GM12801 (cell line): ENCODE results near the gene EMC6.

Experiments used
- TF ChIP-seq, protein P1 (sequence below): IDR thresholded peaks from one replicate; pipeline ENCODE4 v1.5.1; 2011; ENCODE audit warnings: control low read depth; ENCODE audit not compliant: insufficient read length; ENCODE audit errors: extremely low read depth

The EMC6 gene

DNA sequence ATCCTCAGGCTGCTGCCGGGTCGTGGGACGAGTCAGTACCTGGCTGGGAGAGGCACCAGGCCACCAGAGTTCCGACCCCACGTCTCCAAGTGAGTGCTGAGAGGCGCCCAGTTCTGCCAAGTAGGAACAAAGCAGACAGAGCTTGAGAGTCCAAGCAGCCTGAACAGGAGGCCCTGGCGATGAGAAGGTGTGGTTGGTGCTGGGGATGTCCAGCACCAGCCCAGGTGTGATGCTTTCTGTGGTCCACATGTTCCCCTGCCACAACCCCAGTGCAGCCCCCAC is 11.1 kb upstream of the EMC6 start:
- TF ChIP-seq, protein P1, sequence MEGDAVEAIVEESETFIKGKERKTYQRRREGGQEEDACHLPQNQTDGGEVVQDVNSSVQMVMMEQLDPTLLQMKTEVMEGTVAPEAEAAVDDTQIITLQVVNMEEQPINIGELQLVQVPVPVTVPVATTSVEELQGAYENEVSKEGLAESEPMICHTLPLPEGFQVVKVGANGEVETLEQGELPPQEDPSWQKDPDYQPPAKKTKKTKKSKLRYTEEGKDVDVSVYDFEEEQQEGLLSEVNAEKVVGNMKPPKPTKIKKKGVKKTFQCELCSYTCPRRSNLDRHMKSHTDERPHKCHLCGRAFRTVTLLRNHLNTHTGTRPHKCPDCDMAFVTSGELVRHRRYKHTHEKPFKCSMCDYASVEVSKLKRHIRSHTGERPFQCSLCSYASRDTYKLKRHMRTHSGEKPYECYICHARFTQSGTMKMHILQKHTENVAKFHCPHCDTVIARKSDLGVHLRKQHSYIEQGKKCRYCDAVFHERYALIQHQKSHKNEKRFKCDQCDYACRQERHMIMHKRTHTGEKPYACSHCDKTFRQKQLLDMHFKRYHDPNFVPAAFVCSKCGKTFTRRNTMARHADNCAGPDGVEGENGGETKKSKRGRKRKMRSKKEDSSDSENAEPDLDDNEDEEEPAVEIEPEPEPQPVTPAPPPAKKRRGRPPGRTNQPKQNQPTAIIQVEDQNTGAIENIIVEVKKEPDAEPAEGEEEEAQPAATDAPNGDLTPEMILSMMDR, result no peak

DNA sequence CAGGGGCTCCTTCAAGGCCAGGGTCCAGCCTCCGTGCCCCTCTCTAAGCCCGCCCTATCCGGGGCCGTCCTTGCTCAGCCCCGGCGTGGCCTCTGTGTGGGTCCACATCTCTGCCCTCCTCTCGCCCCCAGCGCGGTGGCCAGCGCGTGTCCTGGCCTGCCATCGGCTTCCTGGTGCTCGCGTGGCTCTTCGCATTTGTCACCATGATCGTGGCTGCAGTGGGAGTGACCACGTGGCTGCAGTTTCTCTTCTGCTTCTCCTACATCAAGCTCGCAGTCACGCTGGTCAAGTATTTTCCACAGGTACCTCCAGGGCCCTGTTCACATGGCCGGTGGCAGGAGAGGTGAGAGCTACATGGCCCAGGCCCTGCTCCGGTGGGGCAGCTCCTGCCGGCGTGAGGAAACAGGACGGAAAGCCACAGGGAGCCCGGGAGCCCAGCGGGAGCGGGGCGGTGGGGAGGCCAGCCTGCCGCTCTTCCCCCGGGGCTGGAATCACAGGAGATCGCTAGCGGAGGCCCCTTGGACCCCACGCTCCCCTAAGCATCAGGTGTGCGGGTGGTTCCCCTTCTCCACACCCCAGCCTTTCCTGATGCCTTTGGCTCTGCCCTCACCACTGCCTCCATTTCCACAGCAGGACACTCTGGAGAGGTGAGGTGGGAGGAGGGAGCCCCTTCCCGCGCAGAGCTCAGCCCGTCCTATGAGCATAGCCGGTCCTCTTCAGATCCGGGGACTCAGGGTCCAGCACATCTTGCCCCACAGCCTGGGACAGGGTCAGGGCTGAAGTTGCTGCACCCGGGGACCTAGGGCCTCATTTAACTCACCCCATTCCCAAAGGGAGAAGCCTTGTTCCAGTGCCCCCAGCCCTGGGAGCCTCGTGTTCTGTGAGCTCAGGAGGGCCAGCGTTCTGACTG is 10.5 kb upstream of the EMC6 start:
- TF ChIP-seq, protein P1, result no peak

DNA sequence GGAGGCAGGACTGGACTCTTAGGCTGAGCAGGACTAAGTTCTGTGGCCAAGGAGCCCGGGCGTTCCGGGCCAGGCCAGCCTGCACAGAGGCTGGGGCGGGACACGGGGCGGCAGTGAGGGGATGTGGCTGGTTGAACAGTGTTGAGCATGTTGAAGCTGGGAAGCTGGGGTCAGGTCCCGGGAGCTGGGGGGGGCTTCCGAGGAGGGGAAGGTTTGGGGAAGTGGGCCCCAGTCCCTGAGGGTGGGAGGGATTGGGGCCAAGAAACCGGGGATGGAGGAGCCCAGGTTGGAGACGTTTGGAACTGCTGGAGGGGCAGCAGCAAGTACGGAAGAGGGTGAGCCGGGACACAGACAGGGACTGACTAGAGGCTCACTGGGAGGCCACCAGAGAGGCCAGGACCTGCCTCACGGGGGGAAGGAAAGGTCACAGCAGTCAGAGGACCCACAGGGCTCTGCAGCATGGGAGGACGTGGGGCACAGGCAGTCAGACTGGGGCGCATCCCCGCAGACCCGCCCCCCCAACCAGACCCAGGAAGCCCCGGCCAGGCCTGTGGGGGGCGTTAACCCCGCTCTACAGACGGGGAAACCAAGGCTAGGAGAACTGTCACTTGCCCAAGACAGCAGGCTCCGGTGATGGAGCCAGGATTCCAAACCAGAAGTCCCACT is 9.7 kb upstream of the EMC6 start:
- TF ChIP-seq, protein P1, result no peak

DNA sequence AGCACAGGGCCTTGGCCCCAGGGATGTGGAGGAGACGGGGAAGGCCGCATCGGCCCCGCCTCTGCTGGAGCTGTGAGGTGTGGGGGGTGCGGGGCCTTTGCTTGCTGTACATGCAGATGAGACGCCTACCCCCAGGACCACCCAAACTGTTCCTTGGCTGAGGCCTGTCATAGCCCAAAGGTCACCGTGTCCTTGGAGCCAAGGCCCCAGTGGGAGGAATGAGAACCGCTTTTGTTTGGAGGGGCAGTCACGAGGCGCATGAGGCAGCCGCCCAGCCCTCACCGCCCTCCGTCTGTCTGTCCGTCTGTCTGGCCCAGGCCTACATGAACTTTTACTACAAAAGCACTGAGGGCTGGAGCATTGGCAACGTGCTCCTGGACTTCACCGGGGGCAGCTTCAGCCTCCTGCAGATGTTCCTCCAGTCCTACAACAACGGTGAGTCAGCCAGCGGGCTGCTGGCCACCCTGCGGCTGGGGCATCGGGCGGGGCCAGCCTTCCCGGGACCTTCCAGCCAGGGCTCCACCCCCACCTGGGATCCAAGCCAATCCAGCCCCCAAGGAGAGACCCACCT is 9.0 kb upstream of the EMC6 start:
- TF ChIP-seq, protein P1, result no peak

DNA sequence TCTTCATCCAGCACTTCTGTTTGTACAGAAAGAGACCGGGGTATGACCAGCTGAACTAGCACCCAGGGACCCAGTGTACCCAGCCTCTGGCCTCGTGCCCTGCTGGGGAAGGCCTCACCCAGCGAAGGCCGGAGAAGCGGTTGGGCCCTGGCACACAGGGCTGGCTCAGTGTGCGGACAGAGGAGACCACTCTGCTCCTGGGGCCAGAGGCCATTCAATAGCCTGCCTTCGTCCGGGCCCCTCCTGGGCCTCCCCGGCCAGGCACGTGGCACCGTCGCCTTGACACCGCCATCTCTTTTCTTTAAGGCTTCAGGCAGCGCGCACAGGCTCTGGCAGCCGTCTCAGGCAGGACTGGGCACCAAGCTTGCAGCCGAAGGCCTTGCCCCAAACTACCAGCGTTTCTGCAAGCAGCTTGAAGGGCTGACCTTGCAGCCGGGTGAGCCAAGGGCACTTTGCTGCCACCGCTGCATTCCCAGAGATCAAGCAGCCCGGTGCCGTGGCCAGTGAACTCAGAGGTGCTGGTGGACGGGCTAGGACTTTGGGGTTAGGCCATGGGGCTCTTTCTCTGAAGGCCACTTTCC is 8.2 kb upstream of the EMC6 start:
- TF ChIP-seq, protein P1, result no peak

DNA sequence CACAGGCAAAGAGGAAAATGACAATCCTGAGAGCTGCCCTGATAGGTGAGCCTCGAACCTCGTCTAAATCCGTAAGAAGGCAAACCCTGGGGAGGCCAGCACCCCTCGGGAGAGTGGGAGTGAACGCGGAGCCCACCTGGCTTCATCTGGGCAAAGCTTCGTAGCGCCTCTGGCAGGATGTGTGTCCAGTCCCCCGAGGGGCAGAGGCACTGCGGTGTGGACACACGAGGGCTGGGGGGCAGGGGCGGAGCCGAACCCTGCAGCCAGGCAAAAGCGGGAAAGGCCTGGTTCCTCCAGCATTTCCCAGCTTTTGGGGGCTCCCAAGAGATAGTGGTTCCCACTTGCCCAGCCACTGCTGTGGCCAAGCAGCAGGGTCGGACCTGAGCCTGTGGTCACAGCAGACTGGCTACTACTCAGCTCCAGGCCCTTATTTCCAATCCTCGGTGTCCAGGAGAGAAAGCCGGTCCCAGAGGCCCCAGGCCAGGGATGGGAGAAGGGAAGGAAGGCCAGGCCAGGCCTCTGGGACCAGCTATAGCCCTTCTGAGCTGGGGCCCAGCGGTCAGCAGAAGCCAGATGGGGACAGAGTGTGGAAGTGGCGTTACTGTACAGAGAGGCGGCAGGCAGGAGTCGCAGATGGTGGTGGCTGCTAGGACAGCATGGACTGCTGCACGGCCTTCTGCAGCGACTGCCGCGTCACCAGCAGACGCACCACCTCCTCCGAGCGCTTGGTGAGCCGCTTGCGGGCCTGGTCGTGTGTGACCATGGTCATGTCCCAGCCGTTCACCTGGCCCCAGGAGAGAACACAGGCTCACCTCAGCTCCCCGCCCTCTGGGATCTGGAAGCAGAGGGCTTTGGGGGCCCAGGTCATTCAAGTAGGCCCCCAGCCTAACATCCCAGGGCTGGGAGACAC is 5.3 kb upstream of the EMC6 start:
- TF ChIP-seq, protein P1, result no peak
